ENCODE data around the gene CEP85. TPM values are rescaled to one million over a fixed set of nuclear protein-coding genes. Genes with fewer than 3 reads are reported as not detected.

Gene CEP85, protein sequence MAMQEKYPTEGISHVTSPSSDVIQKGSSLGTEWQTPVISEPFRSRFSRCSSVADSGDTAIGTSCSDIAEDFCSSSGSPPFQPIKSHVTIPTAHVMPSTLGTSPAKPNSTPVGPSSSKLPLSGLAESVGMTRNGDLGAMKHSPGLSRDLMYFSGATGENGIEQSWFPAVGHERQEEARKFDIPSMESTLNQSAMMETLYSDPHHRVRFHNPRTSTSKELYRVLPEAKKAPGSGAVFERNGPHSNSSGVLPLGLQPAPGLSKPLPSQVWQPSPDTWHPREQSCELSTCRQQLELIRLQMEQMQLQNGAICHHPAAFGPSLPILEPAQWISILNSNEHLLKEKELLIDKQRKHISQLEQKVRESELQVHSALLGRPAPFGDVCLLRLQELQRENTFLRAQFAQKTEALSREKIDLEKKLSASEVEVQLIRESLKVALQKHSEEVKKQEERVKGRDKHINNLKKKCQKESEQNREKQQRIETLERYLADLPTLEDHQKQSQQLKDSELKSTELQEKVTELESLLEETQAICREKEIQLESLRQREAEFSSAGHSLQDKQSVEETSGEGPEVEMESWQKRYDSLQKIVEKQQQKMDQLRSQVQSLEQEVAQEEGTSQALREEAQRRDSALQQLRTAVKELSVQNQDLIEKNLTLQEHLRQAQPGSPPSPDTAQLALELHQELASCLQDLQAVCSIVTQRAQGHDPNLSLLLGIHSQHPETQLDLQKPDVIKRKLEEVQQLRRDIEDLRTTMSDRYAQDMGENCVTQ
- total RNA-seq, result 10.0 TPM

DNA sequence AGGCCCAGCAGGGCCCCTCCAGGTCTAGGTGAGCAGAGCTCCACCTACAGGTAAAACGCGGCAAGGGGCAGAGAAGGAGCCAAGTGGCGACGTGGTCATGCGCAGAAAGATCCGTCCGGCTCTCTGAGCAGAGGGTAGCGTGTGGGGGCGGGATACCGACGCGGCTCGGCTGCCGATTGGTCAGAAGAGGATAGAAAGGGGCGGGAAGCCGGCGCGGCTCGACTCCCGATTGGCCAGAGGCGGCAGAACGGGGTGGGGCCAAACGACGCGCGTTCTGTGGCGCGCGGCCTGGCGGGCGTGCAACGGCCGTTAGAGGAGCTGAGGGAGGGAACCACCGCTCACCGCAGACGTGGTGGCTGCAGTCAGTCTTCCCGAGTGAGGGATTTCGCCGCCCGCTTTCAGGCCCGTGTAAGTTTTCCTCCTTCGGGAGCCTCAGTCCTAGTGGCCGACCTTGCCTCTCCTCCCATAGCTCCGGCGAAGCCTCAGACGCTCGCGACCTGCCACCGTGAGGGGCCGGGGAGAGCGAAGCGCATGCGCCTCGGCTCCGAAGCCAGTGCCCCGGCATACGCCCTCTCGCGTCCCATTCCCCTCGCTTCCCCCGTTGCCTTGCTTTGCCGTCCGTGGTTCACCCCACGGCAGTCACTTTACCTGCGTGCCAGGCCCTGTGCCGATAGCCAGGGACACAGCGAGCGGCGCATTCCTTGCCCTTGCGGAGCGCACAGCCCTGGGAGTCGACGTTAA is at the start of gene CEP85:
Gene CEP85 (plus strand): TSS at position 298 of the 741 bp plus-strand sequence. CDS start 5,584 bp downstream, outside the sequence.
- DNase-seq (ENCODE audit: low spot score), result peak; percentile 99

- no peak for DNase-seq (ENCODE audit: low spot score)
These were observed 49.1 kb upstream of the CEP85 start for GRCh38 chr1:26184883-26185282.

DNA sequence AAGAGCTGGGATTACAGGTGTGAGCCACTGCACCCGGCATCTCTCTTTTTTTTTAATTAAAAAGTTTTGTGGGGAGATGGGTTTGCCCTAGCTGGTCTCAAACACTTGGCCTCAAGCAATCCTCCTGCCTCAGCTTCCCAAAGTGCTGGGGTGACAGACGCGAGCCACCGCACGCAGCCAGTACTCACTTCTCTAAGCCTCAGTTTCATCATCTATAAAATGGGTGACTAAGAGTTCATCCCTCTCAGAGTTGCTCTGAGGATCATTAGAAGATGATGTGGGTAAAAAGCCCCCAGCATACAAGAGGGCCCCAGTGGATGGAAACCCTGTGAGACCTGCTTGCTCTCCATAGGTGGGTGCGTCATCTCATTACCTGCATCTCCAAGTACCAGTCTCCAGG is 46.1 kb upstream of the CEP85 start:
- DNase-seq (ENCODE audit: low spot score), result no peak

GRCh38 chr1:26188477-26188876 is 45.5 kb upstream of the CEP85 start:
- DNase-seq (ENCODE audit: low spot score), result no peak

DNA sequence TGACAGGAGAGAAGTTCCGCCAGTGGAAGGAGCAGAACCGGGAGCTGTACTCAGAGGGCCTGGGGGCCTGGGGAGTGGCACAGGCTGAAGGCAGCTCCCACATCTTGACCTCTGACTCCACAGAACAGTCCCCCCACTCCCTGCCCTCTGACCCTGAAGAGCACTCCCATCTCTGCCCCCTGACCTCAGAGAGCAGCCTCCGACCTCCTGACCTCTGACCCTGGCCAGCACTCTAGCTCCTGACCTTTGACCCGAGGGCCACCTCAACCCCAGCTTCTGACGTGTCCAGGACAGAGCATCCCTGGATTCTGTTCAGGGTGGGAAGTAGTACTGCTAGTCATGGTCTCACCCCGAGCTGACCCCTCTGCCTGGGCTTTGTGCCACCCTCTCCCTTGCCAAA is 44.7 kb upstream of the CEP85 start:
- no peak for DNase-seq (ENCODE audit: low spot score)

DNA sequence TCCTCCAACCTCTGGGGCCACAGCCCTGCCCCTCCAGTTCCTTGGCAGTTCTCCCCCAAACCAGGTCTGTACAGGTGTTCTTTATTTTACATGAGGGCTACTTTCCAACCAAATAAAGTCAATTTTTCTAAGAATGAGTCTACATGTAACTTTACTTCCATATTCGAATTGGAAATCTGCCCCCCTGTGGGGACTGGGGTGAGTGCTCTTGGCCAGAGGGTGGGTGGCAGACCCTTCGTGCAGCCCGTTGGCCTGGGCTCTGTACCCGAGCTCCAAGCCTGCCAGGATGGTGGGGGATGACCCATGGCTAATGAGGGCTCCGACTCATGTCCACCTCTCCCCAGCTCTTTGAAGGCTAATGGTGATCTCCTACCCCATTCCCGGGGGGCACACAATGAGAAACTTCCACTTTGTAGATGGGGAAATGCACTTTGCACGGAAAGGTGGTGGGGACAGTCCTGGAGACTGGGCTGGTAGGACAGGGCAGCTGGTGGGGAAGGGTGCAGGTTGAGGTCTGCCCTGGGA is 44.2 kb upstream of the CEP85 start:
- DNase-seq (ENCODE audit: low spot score), result no peak

GRCh38 chr1:26190373-26190987 is 43.5 kb upstream of the CEP85 start, which contains the start of gene CATSPER4:
Gene CATSPER4 (plus strand): TSS chr1:26190602. CDS start chr1:26190628, 26 bp downstream.
- no peak for DNase-seq (ENCODE audit: low spot score)

DNA sequence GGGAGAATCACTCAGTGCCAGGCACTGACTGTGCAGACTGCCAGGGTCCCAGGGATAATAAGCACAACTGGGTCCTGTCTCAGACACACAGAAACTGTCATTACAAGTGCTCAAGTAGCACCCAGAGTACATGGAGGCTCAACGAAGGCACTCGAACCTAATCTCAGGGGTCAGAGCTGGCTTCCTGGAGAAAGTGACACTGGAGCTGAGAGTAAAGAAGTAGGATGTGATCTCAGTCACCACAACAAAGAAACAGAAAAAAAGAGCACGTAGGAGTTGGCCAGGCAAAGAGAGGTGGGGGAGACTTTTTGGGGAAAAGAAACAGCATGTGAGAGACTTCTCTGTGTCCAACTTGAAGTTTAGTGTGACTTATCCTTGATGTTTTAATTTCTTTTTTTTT is 42.3 kb upstream of the CEP85 start:
- DNase-seq (ENCODE audit: low spot score), result no peak

DNA sequence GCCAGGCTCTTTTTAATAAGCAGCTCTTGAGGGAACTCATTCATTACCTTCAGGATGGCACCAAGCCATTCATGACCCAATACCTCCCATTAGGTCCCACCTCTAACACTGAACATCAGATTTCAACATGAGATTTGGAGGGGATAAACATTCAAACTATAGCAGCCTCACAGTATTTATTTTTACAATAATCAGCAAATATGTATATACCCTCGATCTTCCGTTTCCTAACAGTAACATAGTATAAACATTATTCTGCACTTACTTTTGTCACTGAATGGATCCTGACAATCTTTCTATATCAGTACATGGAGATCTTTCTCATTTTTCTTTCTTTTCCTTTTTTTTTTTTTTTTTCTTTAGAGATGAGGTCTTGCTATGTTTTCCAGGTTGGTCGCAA is 38.2 kb upstream of the CEP85 start:
- DNase-seq (ENCODE audit: low spot score), result no peak

DNA sequence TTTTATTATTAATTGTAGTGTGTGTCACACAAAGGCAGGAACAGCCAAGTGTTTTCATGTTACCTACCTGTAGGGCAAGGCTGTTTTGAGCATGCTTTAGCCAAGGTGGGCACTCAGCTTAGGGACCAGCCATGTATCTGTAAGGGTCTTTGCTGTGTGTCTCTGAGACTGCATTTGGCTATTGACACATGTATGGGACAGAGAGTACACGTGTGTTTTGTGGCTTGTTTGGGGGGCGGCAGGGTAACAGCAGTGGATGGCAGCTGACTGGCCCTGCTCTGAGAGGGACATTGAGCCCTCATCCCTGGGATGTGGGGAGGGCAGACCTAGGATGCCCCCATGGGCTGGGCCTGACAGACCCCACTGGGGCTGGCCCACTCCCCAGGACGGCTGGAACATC is 36.7 kb upstream of the CEP85 start:
- DNase-seq (ENCODE audit: low spot score), result no peak

DNA sequence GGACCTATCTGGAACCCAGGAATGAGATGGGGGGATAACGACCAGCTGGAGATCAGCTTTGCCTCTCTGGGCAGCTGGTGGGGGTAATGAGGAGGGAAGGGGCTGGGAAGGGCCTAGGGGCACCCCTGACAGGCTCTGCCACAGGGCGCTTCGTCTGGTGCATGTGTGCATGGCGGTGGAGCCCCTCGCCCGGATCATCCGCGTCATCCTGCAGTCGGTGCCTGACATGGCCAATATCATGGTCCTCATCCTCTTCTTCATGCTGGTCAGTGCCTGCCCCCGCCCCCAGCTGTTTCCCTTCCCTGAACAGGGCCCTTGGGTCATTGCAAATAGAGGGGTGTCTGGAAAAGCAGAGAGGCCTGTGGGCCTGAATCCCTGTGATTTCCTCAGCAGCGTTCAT is 36.2 kb upstream of the CEP85 start:
- no peak for DNase-seq (ENCODE audit: low spot score)

DNA sequence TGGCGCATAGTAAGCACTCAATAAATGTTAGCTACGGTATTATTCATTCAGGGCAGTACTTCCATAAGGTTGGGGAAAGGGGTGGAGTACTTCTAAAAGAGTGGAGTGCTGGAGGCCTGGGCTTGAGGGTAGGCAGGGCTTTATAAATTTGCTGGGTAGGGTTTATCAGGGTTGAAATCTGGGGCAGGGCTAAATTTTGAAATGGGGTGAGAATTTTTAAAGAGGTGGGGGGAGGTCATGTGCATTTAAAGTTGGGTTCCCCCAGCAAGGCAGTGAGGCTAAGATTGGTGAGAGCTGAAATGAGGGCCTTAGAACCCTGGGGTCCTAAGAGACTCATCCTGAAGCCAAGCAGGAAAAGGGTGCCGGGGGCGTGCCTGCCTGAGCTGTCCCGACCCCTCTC is 33.6 kb upstream of the CEP85 start:
- no peak for DNase-seq (ENCODE audit: low spot score)

DNA sequence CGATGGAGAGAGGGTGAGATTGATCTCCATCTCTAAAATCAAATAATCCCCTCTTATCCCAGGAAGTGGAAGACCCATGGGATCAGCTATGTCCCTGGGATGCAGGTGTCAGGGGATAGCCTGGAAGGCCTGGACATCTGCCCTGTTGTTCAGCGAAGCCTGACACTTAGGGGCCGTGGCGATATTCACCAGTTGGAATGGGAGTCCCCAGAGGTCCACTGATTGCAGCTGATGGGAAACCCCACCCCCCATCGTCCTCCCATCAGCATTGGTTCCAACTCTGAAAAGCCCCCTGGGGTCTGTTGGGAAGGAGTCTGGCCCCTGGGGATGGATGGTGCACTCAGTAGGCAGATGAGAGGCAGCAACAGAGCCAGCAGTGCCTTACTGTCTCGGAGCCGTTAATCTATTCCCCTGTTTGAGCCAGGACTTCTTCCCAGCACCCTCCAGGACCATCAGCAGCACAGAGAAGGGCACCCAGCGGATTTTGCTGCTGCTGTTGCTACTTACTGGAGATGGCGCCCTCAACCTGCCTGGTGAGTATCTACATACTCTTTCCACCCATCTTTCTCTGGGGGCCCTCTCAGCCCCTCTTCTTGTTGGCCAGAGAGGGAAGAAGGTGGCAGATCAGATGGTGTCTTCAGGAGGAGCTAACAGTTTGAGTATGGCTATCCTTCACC is 30.2 kb upstream of the CEP85 start:
- DNase-seq (ENCODE audit: low spot score), result no peak

DNA sequence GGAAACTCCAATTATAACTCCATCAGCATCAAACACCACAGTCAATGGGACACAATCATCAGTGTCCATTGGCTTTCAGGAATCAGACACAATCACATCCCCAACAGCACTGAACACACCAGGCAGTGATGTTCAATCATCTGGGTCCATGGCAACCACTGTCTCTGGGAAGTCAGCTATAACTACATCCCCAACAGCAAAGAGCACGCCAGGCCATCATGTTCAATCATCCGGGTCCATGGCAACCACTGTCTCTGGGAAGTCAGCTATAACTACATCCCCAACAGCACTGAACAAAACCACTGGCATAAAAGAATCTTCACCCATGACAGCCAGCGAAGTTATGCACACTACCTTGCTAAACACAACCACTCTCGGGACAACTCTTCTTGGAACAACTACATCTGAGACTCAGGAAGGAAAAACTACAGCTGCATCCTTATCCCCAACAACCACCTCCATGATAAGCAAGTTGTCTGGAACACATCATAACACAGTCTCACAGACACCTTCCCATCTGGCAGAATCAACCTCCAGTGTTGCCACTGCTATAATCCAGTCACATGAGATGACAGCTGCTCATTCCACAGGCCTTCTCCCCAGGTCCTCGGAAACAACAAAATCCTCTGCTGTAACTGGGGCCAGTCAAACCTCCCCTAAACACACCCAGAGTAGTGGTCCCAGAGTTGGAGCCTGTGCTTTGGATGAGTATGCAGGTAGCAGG is 23.7 kb upstream of the CEP85 start:
- no peak for DNase-seq (ENCODE audit: low spot score)

- no peak for DNase-seq (ENCODE audit: low spot score)
These were observed 21.3 kb upstream of the CEP85 start for GRCh38 chr1:26212726-26213125.

DNA sequence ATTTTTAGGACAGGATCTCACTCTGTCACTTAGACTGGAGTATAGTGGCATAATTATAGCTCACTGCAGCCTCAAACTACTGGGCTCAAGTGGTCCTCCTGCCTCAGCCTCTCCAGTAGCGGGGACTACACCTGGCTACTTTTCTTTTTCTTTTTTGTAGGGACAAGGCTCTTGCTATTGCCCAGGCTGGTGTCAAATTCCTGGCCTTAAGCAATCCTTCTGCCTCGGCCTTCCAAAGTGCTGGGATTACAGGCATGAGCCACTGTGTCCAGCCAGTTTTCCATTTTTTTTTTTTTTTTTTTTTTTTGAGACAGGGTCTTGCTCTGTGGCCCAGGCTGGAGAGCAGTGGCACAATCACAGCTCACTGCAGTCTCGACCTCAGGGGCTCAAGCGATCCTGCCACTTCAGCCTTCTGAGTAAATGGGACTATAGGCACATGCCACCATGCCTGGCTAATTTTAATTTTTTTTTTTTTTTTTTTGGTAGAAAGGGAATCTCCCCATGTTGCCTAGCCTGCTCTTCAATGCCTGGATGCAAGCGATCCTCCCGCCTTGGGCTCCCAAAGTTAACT is 20.6 kb upstream of the CEP85 start:
- DNase-seq (ENCODE audit: low spot score), result no peak

DNA sequence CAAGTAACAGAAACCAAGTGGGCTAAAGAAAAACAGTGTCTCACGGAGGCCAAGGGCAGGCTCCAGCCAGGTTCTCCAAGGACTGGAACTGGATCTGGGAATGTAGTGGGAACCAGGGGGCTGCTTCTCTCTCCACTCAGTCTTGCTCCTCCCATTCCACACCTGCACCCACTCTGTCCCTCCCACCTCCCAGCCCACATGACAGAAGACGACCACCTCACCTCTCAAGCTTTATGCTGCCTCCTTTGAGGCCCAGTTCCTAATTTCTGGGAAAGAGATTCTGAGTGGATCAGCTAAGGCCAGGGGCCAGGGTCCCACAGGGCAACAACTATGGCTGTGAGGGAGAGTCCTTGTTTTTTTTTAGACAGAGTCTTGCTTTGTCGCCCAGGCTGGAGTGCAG is 18.8 kb upstream of the CEP85 start:
- DNase-seq (ENCODE audit: low spot score), result no peak

DNA sequence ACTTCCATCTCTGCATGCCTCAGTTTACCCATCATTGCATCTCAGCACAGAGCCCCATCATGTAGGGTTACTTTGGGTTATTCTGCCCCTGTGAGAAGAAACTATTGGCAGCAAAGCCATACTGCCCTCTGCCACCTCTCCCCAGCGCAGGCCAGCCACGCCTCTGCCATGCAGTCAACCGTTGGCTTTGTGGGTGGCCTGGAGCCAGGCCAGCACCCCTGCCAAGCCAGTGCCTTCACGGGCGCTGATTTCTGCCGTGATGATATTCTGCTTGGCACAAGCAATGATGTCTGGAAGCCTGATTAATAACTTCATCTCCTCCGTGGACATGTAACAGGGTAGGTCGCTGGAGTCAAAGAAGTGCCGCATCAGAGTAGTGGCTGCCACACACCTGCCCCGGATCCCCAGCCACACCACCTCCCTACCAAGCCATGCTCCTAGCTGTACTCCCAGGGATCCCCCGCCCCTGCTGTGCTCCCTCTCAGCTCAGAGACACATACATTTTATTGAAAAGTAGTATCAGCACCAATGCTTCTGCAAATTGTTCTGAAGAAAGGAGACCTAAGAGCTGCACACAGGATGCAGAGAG is 15.0 kb upstream of the CEP85 start:
- peak; percentile 50 for DNase-seq (ENCODE audit: low spot score)

GRCh38 chr1:26220199-26220912 is 13.6 kb upstream of the CEP85 start:
- DNase-seq (ENCODE audit: low spot score), result no peak

Data from mucosa of gallbladder (tissue), 1 donor.